Lower leg skin (tissue), 4 donors: Measurements from ENCODE around the gene YPEL1. TPM values are rescaled to one million over a fixed set of nuclear protein-coding genes. Genes with fewer than 3 reads are reported as not detected.

Experiments
- DNase-seq, 2 donors: peaks; one replicate each; pipeline ENCODE4 v3.0.0-alpha.2; 2019; ENCODE audit warnings: low spot score in 2 of 2
- H3K4me3 ChIP-seq: fragments of 200-600 bp; sonication (generic); 2 replicates; pipeline ENCODE4 v1.5.1; 2017; ENCODE audit warnings: mild to moderate bottlenecking, low read depth; ENCODE audit not compliant: poor library complexity, severe bottlenecking
- CTCF ChIP-seq, 3 donors: fragments of 450-650 bp; IDR thresholded peaks; one replicate each; pipeline ENCODE4 v1.5.1; 2016; ENCODE audit warnings: antibody characterized with exemption in 3 of 3, mild to moderate bottlenecking in 3 of 3, moderate library complexity in 2 of 3
- POLR2A ChIP-seq, 2 donors: fragments of 450-650 bp; IDR thresholded peaks; one replicate each; pipeline ENCODE4 v1.6.1; 2016 to 2017; ENCODE audit warnings: antibody characterized with exemption in 2 of 2, mild to moderate bottlenecking in 1 of 2, moderate library complexity in 1 of 2
- WGBS, 2 donors: methylation state at CpG; one replicate each; pipeline ENCODE4 v1.1.5; 2018; 5-methylcytosine and 5-hydroxymethylcytosine counted together
- intact Hi-C: fragments of 100-400 bp; cut with DNase I; formaldehyde crosslinking; loops from one replicate; pipeline ENCODE4 v1.15.0; 2023; ENCODE audit warnings: low total_unique reads
- total RNA-seq, 4 donors: library from RNA; depleted of rRNA; stranded (reverse); fragments of >200 nt; gene quantifications; one replicate each; pipeline ENCODE4 v1.1.0, GENCODE V29; 2016

Gene YPEL1
- total RNA-seq, 4 donors from 2014 or later, result 1.9 to 5.4 (median 2.8) TPM

GRCh38 chr22:21663738-21664137, 71.9 kb downstream of the YPEL1 start:
- intact Hi-C loops, result no loop called here
- H3K4me3 ChIP-seq, result no peak overlapping the region

GRCh38 chr22:21661991-21662390, 73.6 kb downstream of the YPEL1 start:
- no peak for DNase-seq
- no peak overlapping the region for H3K4me3 ChIP-seq
- no peak for TF ChIP-seq POLR2A (IDR thresholded peaks at IDR 0.05)
- no peak for TF ChIP-seq CTCF (IDR thresholded peaks at IDR 0.05)
- WGBS, 2 donors, result 93 to 95% methylated on average over 5 of the region's 5 CpGs
- intact Hi-C loops, result no loop called here

More at GRCh38 chr22:21663738-21664137, 71.9 kb downstream of the YPEL1 start:
- no peak for DNase-seq
- TF ChIP-seq CTCF (IDR thresholded peaks at IDR 0.05), result no peak
- no peak for TF ChIP-seq POLR2A (IDR thresholded peaks at IDR 0.05)
- WGBS, 2 donors, result 88 to 93% methylated on average over 2 of the region's 2 CpGs

- no peak overlapping the region for H3K4me3 ChIP-seq
- intact Hi-C loops, result no loop called here
- WGBS, 2 donors, result 85 to 91% methylated on average over 7 of the region's 7 CpGs
- DNase-seq, result no peak
- TF ChIP-seq POLR2A (IDR thresholded peaks at IDR 0.05), result no peak
- no peak for TF ChIP-seq CTCF (IDR thresholded peaks at IDR 0.05)
Measured at GRCh38 chr22:21660904-21661303, 74.7 kb downstream of the YPEL1 start.

- DNase-seq, result no peak
- H3K4me3 ChIP-seq, result no peak overlapping the region
- 81 to 85% methylated on average over 7 of the region's 7 CpGs for WGBS, 2 donors
- intact Hi-C loops, result no loop called here
- no peak for TF ChIP-seq CTCF (IDR thresholded peaks at IDR 0.05)
- no peak for TF ChIP-seq POLR2A (IDR thresholded peaks at IDR 0.05)
Measured at GRCh38 chr22:21659864-21660525, 75.6 kb downstream of the YPEL1 start.

GRCh38 chr22:21657360-21658032, 78.1 kb downstream of the YPEL1 start:
- peak; percentile 36 to 92 for DNase-seq
- intact Hi-C loops, result no loop called here
- 1 to 2% methylated on average over 13 to 52 of the region's 79 CpGs for WGBS, 2 donors
- TF ChIP-seq POLR2A (IDR thresholded peaks at IDR 0.05), result no peak
- TF ChIP-seq CTCF (IDR thresholded peaks at IDR 0.05), result no peak
- H3K4me3 ChIP-seq, result peak overlapping the region; percentile 24
